Activated naive CD4-positive, alpha-beta T cell treated with anti-CD3 and anti-CD28 coated beads, Interleukin-2, amount 50 U/mL, for 16 hours (primary cell): ENCODE measurements around the gene BATF2.
"Not testable (repeated sequence)": the region's sequence is repeated elsewhere in the genome, so short reads cannot be mapped to it uniquely, and the experiment has no call there.

ENCODE experiments used
- DNase-seq: peaks from one replicate; pipeline ENCODE4 v3.0.0-alpha.2; 2020

Gene BATF2

GRCh38 chr11:65013130-65013887 is 16.5 kb upstream of the BATF2 start:
- peak; percentile 92 for DNase-seq

- no peak for DNase-seq
Measured at GRCh38 chr11:65008873-65009272, 12.1 kb upstream of the BATF2 start.

GRCh38 chr11:65008016-65008415 is 11.2 kb upstream of the BATF2 start:
- DNase-seq = no peak

GRCh38 chr11:65003968-65004367 is 7.2 kb upstream of the BATF2 start:
- not testable (repeated sequence) for DNase-seq

GRCh38 chr11:65003282-65003681 is 6.5 kb upstream of the BATF2 start:
- DNase-seq = no peak

GRCh38 chr11:65002706-65003105 is 5.9 kb upstream of the BATF2 start:
- no peak for DNase-seq

GRCh38 chr11:64999478-64999877 is 2.7 kb upstream of the BATF2 start:
- DNase-seq = no peak

- DNase-seq = no peak
Measured at GRCh38 chr11:64998690-64999431, 2.1 kb upstream of the BATF2 start.

GRCh38 chr11:64998141-64998540 is 1.4 kb upstream of the BATF2 start:
- DNase-seq = no peak

- DNase-seq = no peak
Measured at GRCh38 chr11:64996327-64996709, 453 bp downstream of the BATF2 start.

GRCh38 chr11:64994318-64994717 is 2.5 kb downstream of the BATF2 start:
- no peak for DNase-seq

- DNase-seq = no peak
Measured at GRCh38 chr11:64990222-64990923, 6.4 kb downstream of the BATF2 start.

- DNase-seq = no peak
Measured at GRCh38 chr11:64989416-64989815, 7.4 kb downstream of the BATF2 start.

- DNase-seq = no peak
Measured at GRCh38 chr11:64987998-64988854, 8.5 kb downstream of the BATF2 start.

GRCh38 chr11:64983339-64983738 is 13.4 kb downstream of the BATF2 start:
- DNase-seq = not testable (repeated sequence)

GRCh38 chr11:64976651-64977050 is 20.1 kb downstream of the BATF2 start:
- no peak for DNase-seq

- DNase-seq = no peak
Measured at GRCh38 chr11:64974124-64974523, 22.6 kb downstream of the BATF2 start.

- peak; percentile 91 for DNase-seq
Measured at GRCh38 chr11:64971421-64972233, 25.1 kb downstream of the BATF2 start, which contains the start of gene MAJIN. Gene MAJIN (minus strand): TSS chr11:64972108. CDS start chr11:64959405, 12,703 bp downstream.

- DNase-seq = peak; percentile 29
Measured at GRCh38 chr11:64970731-64971151, 26.0 kb downstream of the BATF2 start.

- no peak for DNase-seq
Measured at GRCh38 chr11:64969209-64969608, 27.6 kb downstream of the BATF2 start.

- DNase-seq = no peak
Measured at GRCh38 chr11:64967375-64967774, 29.4 kb downstream of the BATF2 start.
